HepG2 (cell line): ENCODE results near the gene CYB5R3. TPM values are rescaled to one million over a fixed set of nuclear protein-coding genes. Genes with fewer than 3 reads are reported as not detected.

ENCODE experiments used
- ATF7-NPFF ChIP-seq: sonication (generic); formaldehyde crosslinking; IDR thresholded peaks from 2 replicates; pipeline ENCODE4 v1.8.1; 2023; ENCODE audit warnings: mild to moderate bottlenecking, low read depth, missing genetic modification reagents, moderate library complexity
- BCL6 ChIP-seq: IDR thresholded peaks from 2 replicates; pipeline ENCODE4 v1.6.1; 2016; ENCODE audit warnings: missing genetic modification reagents, missing compliant biosample characterization
- EHMT2 ChIP-seq: fragments of 200-600 bp; sonication (generic); IDR thresholded peaks from 2 replicates; pipeline ENCODE4 v1.7.0; 2017; ENCODE audit warnings: antibody characterized with exemption, low read depth, low read length, borderline replicate concordance
- GZF1 ChIP-seq: sonication (generic); formaldehyde crosslinking; IDR thresholded peaks from 2 replicates; pipeline ENCODE4 v1.5.1; 2020; ENCODE audit warnings: mild to moderate bottlenecking, missing genetic modification reagents
- HIVEP1 ChIP-seq: sonication (generic); formaldehyde crosslinking; IDR thresholded peaks from 2 replicates; pipeline ENCODE4 v1.4.0; 2020; ENCODE audit warnings: mild to moderate bottlenecking, missing genetic modification reagents
- HMG20A ChIP-seq: IDR thresholded peaks from 2 replicates; pipeline ENCODE4 v1.6.1; 2016; ENCODE audit warnings: borderline replicate concordance
- HNRNPL ChIP-seq: fragments of 200-400 bp; formaldehyde crosslinking; IDR thresholded peaks from 2 replicates; pipeline ENCODE4 v1.6.1; 2017; ENCODE audit warnings: mild to moderate bottlenecking, low read depth, low read length
- IRF2 ChIP-seq: IDR thresholded peaks from 2 replicates; pipeline ENCODE4 v1.6.1; 2018; ENCODE audit warnings: missing genetic modification reagents, missing compliant biosample characterization
- MED8 ChIP-seq: sonication (generic); formaldehyde crosslinking; IDR thresholded peaks from 2 replicates; pipeline ENCODE4 v1.8.1; 2023; ENCODE audit warnings: mild to moderate bottlenecking, missing genetic modification reagents; ENCODE audit not compliant: insufficient replicate concordance
- MTA1 ChIP-seq: sonication (generic); formaldehyde crosslinking; IDR thresholded peaks from 2 replicates; pipeline ENCODE4 v1.4.0; 2020; ENCODE audit warnings: missing genetic modification reagents, mild to moderate bottlenecking, borderline replicate concordance
- POLR2AphosphoS5 ChIP-seq: IDR thresholded peaks from 2 replicates; pipeline ENCODE4 v1.6.1; 2012; ENCODE audit warnings: low read depth, low read length
- TBX3 ChIP-seq: fragments of 450-650 bp; IDR thresholded peaks from 2 replicates; pipeline ENCODE4 v1.6.1; 2017; ENCODE audit warnings: antibody characterized with exemption, mild to moderate bottlenecking, inconsistent platforms, borderline replicate concordance
- ZC3H13 ChIP-seq: sonication (generic); formaldehyde crosslinking; IDR thresholded peaks from 2 replicates; pipeline ENCODE4 v1.8.1; 2023; ENCODE audit warnings: mild to moderate bottlenecking, missing genetic modification reagents, moderate library complexity
- ZNF20 ChIP-seq: sonication (generic); formaldehyde crosslinking; IDR thresholded peaks from 2 replicates; pipeline ENCODE4 v1.4.0; 2020; ENCODE audit warnings: mild to moderate bottlenecking, moderate library complexity, missing genetic modification reagents
- ZNF772 ChIP-seq: sonication (generic); formaldehyde crosslinking; IDR thresholded peaks from 2 replicates; pipeline ENCODE4 v1.5.0; 2020; ENCODE audit warnings: mild to moderate bottlenecking, missing genetic modification reagents
- ZZZ3 ChIP-seq: sonication (generic); formaldehyde crosslinking; IDR thresholded peaks from 2 replicates; pipeline ENCODE4 v1.4.0; 2020; ENCODE audit warnings: missing genetic modification reagents, mild to moderate bottlenecking, borderline replicate concordance
- polyA plus RNA-seq, 8 experiments: library from polyadenylated mRNA; depleted of rRNA in 3 of 8; stranded (reverse) in 7 of 8; unstranded in 1 of 8; fragments of >200 nt; fragmentation: Illumina TruSeq in 4 of 8; extraction: Trizol in 4 of 8; gene quantifications; 2 replicates each; pipeline versions ENCODE4 v1.2.1 to v1.2.3, GENCODE V29; 2011 to 2016; ENCODE audit warnings: low read depth in 4 of 8, missing spikeins in 1 of 8, mixed read lengths in 1 of 8; ENCODE audit not compliant: insufficient read depth in 1 of 8
- total RNA-seq, 5 experiments: library from RNA; depleted of rRNA; stranded (reverse); fragments of >200 nt; fragmentation: Illumina TruSeq; extraction: Trizol; gene quantifications; 2 replicates each; pipeline ENCODE4 v1.2.3, GENCODE V29; 2016; ENCODE audit warnings: low read depth in 1 of 5
- TF ChIP-seq, protein P1 (sequence below): sonication (generic); formaldehyde crosslinking; IDR thresholded peaks from 2 replicates; pipeline ENCODE4; 2020; ENCODE audit warnings: missing genetic modification reagents, mild to moderate bottlenecking, borderline replicate concordance
- TF ChIP-seq, protein P2 (sequence below): sonication (generic); formaldehyde crosslinking; IDR thresholded peaks from 2 replicates; pipeline ENCODE4 v1.5.1; 2020; ENCODE audit warnings: mild to moderate bottlenecking, missing genetic modification reagents, moderate library complexity
- TF ChIP-seq, protein P3 (sequence below): fragments of 450-650 bp; IDR thresholded peaks from 2 replicates; pipeline ENCODE4 v1.6.1; 2017; ENCODE audit warnings: mild to moderate bottlenecking

The CYB5R3 gene
- total and polyA plus RNA-seq, 2 of the 13 experiments (the other 11 are each of a cell fraction or from before 2014, with no cell fraction given): 32.4 to 305 TPM

DNA sequence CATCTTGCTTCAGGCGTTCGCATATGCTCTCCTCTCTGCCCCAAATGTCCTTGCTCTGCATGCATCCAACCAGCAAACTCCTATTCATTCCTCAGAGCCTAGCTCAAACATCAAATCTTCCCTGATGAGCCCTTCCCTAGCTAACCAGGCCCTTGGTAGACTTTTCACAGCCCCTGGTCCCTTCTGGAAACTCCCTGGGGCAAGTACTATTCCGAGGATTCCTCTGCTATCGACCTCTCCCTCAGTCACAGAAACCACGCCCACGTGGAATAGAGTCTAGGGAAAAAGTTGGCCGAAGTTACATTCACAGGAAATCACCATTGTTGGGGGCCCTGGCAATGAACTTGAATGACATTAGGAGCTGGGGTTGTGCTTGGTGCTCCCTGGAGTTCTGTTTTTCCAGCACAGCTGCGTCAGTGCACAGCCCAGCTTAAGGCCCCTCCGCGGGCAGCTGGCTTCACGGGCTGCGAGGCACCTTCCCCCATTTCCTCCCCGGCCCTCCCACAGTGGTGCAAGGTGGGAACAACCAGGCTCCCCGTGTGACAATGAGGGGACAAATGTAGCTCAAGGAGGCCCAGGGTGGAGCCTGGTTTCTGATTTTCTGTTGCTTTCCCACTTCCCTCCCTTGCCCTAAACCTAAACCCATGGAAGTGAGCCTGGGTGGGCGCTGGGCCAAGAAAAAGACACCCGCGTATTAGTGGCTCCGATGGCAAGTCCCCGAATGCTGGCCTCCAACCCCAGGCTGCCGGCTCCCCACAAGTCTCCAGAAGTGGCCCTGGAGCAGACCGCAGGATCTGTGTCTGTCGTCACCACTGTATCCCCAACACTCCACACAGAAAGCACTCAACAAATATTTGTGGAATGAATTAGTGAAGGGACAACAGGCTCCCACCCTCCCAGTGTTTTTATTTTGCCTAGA lies 4.5 kb downstream of the CYB5R3 start (continued):
- TF ChIP-seq, protein P1, sequence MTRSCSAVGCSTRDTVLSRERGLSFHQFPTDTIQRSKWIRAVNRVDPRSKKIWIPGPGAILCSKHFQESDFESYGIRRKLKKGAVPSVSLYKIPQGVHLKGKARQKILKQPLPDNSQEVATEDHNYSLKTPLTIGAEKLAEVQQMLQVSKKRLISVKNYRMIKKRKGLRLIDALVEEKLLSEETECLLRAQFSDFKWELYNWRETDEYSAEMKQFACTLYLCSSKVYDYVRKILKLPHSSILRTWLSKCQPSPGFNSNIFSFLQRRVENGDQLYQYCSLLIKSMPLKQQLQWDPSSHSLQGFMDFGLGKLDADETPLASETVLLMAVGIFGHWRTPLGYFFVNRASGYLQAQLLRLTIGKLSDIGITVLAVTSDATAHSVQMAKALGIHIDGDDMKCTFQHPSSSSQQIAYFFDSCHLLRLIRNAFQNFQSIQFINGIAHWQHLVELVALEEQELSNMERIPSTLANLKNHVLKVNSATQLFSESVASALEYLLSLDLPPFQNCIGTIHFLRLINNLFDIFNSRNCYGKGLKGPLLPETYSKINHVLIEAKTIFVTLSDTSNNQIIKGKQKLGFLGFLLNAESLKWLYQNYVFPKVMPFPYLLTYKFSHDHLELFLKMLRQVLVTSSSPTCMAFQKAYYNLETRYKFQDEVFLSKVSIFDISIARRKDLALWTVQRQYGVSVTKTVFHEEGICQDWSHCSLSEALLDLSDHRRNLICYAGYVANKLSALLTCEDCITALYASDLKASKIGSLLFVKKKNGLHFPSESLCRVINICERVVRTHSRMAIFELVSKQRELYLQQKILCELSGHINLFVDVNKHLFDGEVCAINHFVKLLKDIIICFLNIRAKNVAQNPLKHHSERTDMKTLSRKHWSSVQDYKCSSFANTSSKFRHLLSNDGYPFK (CRISPR knock-in tag): no peak
- TF ChIP-seq, protein P2, sequence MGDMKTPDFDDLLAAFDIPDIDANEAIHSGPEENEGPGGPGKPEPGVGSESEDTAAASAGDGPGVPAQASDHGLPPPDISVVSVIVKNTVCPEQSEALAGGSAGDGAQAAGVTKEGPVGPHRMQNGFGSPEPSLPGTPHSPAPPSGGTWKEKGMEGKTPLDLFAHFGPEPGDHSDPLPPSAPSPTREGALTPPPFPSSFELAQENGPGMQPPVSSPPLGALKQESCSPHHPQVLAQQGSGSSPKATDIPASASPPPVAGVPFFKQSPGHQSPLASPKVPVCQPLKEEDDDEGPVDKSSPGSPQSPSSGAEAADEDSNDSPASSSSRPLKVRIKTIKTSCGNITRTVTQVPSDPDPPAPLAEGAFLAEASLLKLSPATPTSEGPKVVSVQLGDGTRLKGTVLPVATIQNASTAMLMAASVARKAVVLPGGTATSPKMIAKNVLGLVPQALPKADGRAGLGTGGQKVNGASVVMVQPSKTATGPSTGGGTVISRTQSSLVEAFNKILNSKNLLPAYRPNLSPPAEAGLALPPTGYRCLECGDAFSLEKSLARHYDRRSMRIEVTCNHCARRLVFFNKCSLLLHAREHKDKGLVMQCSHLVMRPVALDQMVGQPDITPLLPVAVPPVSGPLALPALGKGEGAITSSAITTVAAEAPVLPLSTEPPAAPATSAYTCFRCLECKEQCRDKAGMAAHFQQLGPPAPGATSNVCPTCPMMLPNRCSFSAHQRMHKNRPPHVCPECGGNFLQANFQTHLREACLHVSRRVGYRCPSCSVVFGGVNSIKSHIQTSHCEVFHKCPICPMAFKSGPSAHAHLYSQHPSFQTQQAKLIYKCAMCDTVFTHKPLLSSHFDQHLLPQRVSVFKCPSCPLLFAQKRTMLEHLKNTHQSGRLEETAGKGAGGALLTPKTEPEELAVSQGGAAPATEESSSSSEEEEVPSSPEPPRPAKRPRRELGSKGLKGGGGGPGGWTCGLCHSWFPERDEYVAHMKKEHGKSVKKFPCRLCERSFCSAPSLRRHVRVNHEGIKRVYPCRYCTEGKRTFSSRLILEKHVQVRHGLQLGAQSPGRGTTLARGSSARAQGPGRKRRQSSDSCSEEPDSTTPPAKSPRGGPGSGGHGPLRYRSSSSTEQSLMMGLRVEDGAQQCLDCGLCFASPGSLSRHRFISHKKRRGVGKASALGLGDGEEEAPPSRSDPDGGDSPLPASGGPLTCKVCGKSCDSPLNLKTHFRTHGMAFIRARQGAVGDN (CRISPR knock-in tag): peak; percentile 49
- TF ChIP-seq, protein P3, sequence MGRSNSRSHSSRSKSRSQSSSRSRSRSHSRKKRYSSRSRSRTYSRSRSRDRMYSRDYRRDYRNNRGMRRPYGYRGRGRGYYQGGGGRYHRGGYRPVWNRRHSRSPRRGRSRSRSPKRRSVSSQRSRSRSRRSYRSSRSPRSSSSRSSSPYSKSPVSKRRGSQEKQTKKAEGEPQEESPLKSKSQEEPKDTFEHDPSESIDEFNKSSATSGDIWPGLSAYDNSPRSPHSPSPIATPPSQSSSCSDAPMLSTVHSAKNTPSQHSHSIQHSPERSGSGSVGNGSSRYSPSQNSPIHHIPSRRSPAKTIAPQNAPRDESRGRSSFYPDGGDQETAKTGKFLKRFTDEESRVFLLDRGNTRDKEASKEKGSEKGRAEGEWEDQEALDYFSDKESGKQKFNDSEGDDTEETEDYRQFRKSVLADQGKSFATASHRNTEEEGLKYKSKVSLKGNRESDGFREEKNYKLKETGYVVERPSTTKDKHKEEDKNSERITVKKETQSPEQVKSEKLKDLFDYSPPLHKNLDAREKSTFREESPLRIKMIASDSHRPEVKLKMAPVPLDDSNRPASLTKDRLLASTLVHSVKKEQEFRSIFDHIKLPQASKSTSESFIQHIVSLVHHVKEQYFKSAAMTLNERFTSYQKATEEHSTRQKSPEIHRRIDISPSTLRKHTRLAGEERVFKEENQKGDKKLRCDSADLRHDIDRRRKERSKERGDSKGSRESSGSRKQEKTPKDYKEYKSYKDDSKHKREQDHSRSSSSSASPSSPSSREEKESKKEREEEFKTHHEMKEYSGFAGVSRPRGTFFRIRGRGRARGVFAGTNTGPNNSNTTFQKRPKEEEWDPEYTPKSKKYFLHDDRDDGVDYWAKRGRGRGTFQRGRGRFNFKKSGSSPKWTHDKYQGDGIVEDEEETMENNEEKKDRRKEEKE: no peak
- TF ChIP-seq ZC3H13 (CRISPR knock-in tag) (0 out of 2 replicates have a peak, but pooled peaks have one; percentile 31), ZZZ3 (no peak), HMG20A (no peak), EHMT2 (no peak), ZNF20 (no peak), TBX3 (no peak), MTA1 (0 out of 2 replicates have a peak, but pooled peaks have one; percentile 42), ATF7-NPFF (no peak), GZF1 (no peak), IRF2 (CRISPR knock-in tag) (peak; percentile 41; the same call in 1 of the 2 replicates), MED8 (CRISPR knock-in tag) (peak; percentile 34), HIVEP1 (CRISPR knock-in tag) (peak; percentile 16; the same call in 1 of the 2 replicates), ZNF772 (CRISPR knock-in tag) (no peak), POLR2AphosphoS5 (0 out of 2 replicates have a peak, but pooled peaks have one; percentile 14), BCL6 (peak; percentile 69), HNRNPL (no peak)
